ENCODE results near the gene SDCCAG8.

SDCCAG8 gene

GRCh38 chr1:243315893-243316292 lies 60.1 kb downstream of the SDCCAG8 start:
- no peak for TF ChIP-seq L3MBTL2 (conservative IDR thresholded peaks at IDR 0.05)
- no peak for TF ChIP-seq HDGF (IDR thresholded peaks at IDR 0.05; ENCODE audit: borderline replicate concordance)
- no peak for TF ChIP-seq NFRKB (IDR thresholded peaks at IDR 0.05)
- TF ChIP-seq SP1 (IDR thresholded peaks at IDR 0.05): no peak
- no peak for TF ChIP-seq PKNOX1 (IDR thresholded peaks at IDR 0.05)
- TF ChIP-seq SUZ12 (IDR thresholded peaks at IDR 0.05): no peak
- no peak for TF ChIP-seq ELF4 (IDR thresholded peaks at IDR 0.05)
- TF ChIP-seq FOXM1 (IDR thresholded peaks at IDR 0.05; ENCODE audit: borderline replicate concordance): no peak
- TF ChIP-seq TARDBP (IDR thresholded peaks at IDR 0.05): no peak
- TF ChIP-seq FOXA1 (IDR thresholded peaks at IDR 0.05): no peak
- TF ChIP-seq LEF1 (IDR thresholded peaks at IDR 0.05; ENCODE audit: borderline replicate concordance): no peak
- no peak for TF ChIP-seq BHLHE40 (IDR thresholded peaks at IDR 0.05; ENCODE audit: borderline replicate concordance)
- TF ChIP-seq FOXK2 (IDR thresholded peaks at IDR 0.05): no peak
- no peak for TF ChIP-seq ZNF384 (IDR thresholded peaks at IDR 0.05)
- no peak for TF ChIP-seq ARNT (IDR thresholded peaks at IDR 0.05)
- no peak for TF ChIP-seq CTBP1 (IDR thresholded peaks at IDR 0.05; ENCODE audit: borderline replicate concordance)
- ChIA-PET POLR2A (no interaction called here), CTCF (no interaction called here)
- DNase-seq (ENCODE audit: extremely low spot score): no peak

- no peak for DNase-seq (ENCODE audit: extremely low spot score)
- CTCF ChIA-PET: no interaction called here
- POLR2A ChIA-PET: no interaction called here
- TF ChIP-seq ARNT (IDR thresholded peaks at IDR 0.05) (no peak), TARDBP (IDR thresholded peaks at IDR 0.05) (no peak), ZNF384 (IDR thresholded peaks at IDR 0.05) (no peak), SUZ12 (IDR thresholded peaks at IDR 0.05) (no peak), NFRKB (IDR thresholded peaks at IDR 0.05) (no peak), CTBP1 (IDR thresholded peaks at IDR 0.05; ENCODE audit: borderline replicate concordance) (no peak), FOXA1 (IDR thresholded peaks at IDR 0.05) (no peak), SP1 (IDR thresholded peaks at IDR 0.05) (no peak), LEF1 (IDR thresholded peaks at IDR 0.05; ENCODE audit: borderline replicate concordance) (no peak), FOXM1 (IDR thresholded peaks at IDR 0.05; ENCODE audit: borderline replicate concordance) (no peak), PKNOX1 (IDR thresholded peaks at IDR 0.05) (no peak), HDGF (IDR thresholded peaks at IDR 0.05; ENCODE audit: borderline replicate concordance) (no peak), FOXK2 (IDR thresholded peaks at IDR 0.05) (no peak), ELF4 (IDR thresholded peaks at IDR 0.05) (no peak), BHLHE40 (IDR thresholded peaks at IDR 0.05; ENCODE audit: borderline replicate concordance) (no peak), L3MBTL2 (conservative IDR thresholded peaks at IDR 0.05) (no peak)
Measured at GRCh38 chr1:243316366-243316989, 60.6 kb downstream of the SDCCAG8 start.

GRCh38 chr1:243320224-243320623 lies 64.4 kb downstream of the SDCCAG8 start:
- CTCF ChIA-PET: no interaction called here

GRCh38 chr1:243322326-243322725 lies 66.5 kb downstream of the SDCCAG8 start:
- TF ChIP-seq ZNF384 (IDR thresholded peaks at IDR 0.05) (no peak), ELF4 (IDR thresholded peaks at IDR 0.05) (no peak), CTBP1 (IDR thresholded peaks at IDR 0.05; ENCODE audit: borderline replicate concordance) (no peak), BHLHE40 (IDR thresholded peaks at IDR 0.05; ENCODE audit: borderline replicate concordance) (no peak), HDGF (IDR thresholded peaks at IDR 0.05; ENCODE audit: borderline replicate concordance) (no peak), SUZ12 (IDR thresholded peaks at IDR 0.05) (no peak), FOXM1 (IDR thresholded peaks at IDR 0.05; ENCODE audit: borderline replicate concordance) (no peak), NFRKB (IDR thresholded peaks at IDR 0.05) (no peak), PKNOX1 (IDR thresholded peaks at IDR 0.05) (no peak), LEF1 (IDR thresholded peaks at IDR 0.05; ENCODE audit: borderline replicate concordance) (no peak), FOXA1 (IDR thresholded peaks at IDR 0.05) (no peak), ARNT (IDR thresholded peaks at IDR 0.05) (no peak), SP1 (IDR thresholded peaks at IDR 0.05) (no peak), TARDBP (IDR thresholded peaks at IDR 0.05) (no peak), FOXK2 (IDR thresholded peaks at IDR 0.05) (no peak), L3MBTL2 (conservative IDR thresholded peaks at IDR 0.05) (no peak)
- ChIA-PET POLR2A (no interaction called here), CTCF (no interaction called here)
- no peak for DNase-seq (ENCODE audit: extremely low spot score)

More at GRCh38 chr1:243320224-243320623, 64.4 kb downstream of the SDCCAG8 start:
- TF ChIP-seq ARNT (IDR thresholded peaks at IDR 0.05) (no peak), PKNOX1 (IDR thresholded peaks at IDR 0.05) (no peak), NFRKB (IDR thresholded peaks at IDR 0.05) (no peak), FOXM1 (IDR thresholded peaks at IDR 0.05; ENCODE audit: borderline replicate concordance) (no peak), FOXA1 (IDR thresholded peaks at IDR 0.05) (no peak), TARDBP (IDR thresholded peaks at IDR 0.05) (no peak), ZNF384 (IDR thresholded peaks at IDR 0.05) (no peak), SP1 (IDR thresholded peaks at IDR 0.05) (no peak), HDGF (IDR thresholded peaks at IDR 0.05; ENCODE audit: borderline replicate concordance) (no peak), CTBP1 (IDR thresholded peaks at IDR 0.05; ENCODE audit: borderline replicate concordance) (no peak), BHLHE40 (IDR thresholded peaks at IDR 0.05; ENCODE audit: borderline replicate concordance) (no peak), FOXK2 (IDR thresholded peaks at IDR 0.05) (no peak), ELF4 (IDR thresholded peaks at IDR 0.05) (no peak), SUZ12 (IDR thresholded peaks at IDR 0.05) (no peak), LEF1 (IDR thresholded peaks at IDR 0.05; ENCODE audit: borderline replicate concordance) (no peak), L3MBTL2 (conservative IDR thresholded peaks at IDR 0.05) (no peak)
- POLR2A ChIA-PET: no interaction called here
- DNase-seq (ENCODE audit: extremely low spot score): no peak

GRCh38 chr1:243323491-243323890 lies 67.7 kb downstream of the SDCCAG8 start:
- POLR2A ChIA-PET: no interaction called here
- DNase-seq (ENCODE audit: extremely low spot score): no peak

More at GRCh38 chr1:243323491-243323890, 67.7 kb downstream of the SDCCAG8 start:
- TF ChIP-seq HDGF (IDR thresholded peaks at IDR 0.05; ENCODE audit: borderline replicate concordance): no peak
- no peak for TF ChIP-seq BHLHE40 (IDR thresholded peaks at IDR 0.05; ENCODE audit: borderline replicate concordance)
- TF ChIP-seq CTBP1 (IDR thresholded peaks at IDR 0.05; ENCODE audit: borderline replicate concordance): no peak
- no peak for TF ChIP-seq FOXA1 (IDR thresholded peaks at IDR 0.05)
- CTCF ChIA-PET: no interaction called here
